AG09309 (cell line): Measurements from ENCODE around the gene DCAF8.

Experiments used
- DNase-seq: peaks from one replicate; pipeline ENCODE4 v3.0.0-alpha.2; 2010; ENCODE audit warnings: low read depth
- H3K4me3 ChIP-seq: 2 replicates; pipeline ENCODE4 v1.5.1; 2011; ENCODE audit warnings: mild to moderate bottlenecking, low read depth, low read length, moderate library complexity; ENCODE audit not compliant: control insufficient read depth
- TF ChIP-seq, protein P1 (sequence below): IDR thresholded peaks from 2 replicates; pipeline ENCODE4 v1.5.1; 2011; ENCODE audit warnings: mild to moderate bottlenecking, low read depth, low read length, inconsistent platforms; ENCODE audit not compliant: insufficient read depth, control insufficient read depth; ENCODE audit errors: missing control alignments

The DCAF8 gene

DNA sequence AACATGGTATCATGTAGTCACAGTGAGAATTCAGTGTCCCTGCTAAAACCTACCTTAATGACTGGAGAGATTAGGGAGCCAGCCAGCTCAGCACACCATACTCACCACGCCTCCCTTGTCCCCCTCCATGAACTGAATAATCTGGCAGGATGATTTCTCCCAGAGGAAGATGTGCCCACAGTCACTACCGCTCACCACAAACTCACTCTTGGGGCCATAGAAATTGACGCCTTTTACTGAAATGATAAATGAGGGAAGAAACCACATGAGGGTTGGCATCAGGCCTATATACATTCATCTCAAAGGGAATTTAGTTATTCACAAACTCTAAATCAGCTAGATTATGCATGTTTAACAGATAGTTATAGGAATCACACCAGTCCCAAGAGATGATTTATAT lies 39.8 kb downstream of the DCAF8 start:
- TF ChIP-seq, protein P1, sequence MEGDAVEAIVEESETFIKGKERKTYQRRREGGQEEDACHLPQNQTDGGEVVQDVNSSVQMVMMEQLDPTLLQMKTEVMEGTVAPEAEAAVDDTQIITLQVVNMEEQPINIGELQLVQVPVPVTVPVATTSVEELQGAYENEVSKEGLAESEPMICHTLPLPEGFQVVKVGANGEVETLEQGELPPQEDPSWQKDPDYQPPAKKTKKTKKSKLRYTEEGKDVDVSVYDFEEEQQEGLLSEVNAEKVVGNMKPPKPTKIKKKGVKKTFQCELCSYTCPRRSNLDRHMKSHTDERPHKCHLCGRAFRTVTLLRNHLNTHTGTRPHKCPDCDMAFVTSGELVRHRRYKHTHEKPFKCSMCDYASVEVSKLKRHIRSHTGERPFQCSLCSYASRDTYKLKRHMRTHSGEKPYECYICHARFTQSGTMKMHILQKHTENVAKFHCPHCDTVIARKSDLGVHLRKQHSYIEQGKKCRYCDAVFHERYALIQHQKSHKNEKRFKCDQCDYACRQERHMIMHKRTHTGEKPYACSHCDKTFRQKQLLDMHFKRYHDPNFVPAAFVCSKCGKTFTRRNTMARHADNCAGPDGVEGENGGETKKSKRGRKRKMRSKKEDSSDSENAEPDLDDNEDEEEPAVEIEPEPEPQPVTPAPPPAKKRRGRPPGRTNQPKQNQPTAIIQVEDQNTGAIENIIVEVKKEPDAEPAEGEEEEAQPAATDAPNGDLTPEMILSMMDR: no peak
- H3K4me3 ChIP-seq: no peak overlapping the region
- no peak for DNase-seq

DNA sequence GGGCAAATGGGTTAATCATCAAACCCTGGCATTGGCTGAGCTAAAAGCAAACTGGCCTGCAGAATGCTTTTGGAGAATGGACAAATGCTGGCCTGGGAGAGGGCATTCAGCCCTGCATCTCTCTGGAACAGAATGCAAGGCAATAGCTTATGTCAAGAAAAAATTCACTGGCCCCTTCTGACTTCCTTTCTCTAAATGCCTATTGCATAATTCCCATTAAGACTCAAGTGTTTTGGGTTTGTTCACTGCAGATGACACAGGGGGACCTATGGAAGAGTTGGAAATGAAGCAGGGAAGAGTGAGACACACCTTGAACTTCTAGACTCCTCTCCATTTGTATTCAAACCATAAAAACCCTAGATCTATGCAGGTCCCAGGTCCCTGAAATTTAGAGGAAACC lies 41.3 kb downstream of the DCAF8 start:
- H3K4me3 ChIP-seq: no peak overlapping the region
- DNase-seq: no peak
- TF ChIP-seq, protein P1: no peak

DNA sequence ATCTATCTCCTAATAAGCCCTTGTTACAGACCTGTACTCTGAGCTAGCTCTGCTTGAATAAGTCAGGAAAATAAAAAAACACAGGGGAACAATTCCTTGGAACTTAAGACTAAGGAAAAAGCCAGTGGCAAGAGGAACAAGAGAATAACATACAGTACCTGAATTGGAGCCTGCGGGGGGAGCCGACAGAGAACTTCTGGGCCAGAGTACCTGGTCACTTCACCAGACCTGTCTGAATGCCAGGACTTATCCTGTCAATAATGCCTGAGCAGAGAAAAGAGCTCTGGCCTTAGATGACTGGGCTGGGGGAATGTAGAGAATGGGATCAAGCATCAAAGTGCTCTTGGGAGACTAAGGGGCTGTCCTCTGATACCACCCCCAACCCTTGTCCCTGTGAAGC lies 42.0 kb downstream of the DCAF8 start:
- DNase-seq: no peak
- TF ChIP-seq, protein P1: no peak
- H3K4me3 ChIP-seq: no peak overlapping the region

DNA sequence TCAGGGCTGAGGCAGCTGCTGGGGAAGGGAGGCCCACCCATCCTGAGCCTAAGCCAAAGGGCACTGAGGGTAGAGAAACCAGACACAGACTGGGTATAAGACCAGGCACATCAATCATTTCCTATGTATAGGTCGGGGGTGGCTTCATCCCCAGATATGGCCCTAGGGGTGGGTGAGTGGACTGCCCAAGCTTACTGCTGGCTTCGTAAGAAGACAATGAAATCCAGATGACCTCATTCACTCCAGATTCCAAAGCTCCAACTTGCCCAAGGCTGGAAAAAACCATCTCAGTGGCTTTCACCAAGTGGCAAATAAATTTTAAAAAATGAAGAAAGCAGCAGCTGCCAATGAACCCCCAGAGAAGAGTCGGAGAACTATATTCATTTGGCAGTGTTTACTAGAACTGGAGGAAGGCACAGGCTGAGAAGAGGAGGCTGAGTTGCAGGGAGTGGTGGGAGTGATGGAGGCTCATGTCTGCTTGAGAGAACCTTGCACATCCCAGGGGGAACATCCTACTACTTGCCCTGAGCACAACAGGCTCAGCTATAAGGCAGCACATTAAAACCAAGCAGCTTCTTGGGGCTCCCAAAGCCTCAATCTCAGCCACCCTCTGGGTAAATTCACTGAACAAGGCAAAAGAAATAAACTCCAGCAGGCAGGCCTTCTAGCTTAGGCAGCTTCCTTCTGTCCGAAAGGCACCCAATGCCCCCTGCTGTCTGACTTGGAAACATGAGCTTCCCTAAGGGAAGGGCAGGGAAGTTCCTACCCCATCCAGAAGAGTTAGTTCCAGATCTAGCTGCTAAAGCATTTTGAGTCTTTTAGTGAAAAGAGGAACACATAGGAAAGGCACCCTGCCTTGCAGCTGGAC lies 43.1 kb downstream of the DCAF8 start:
- DNase-seq: peak; percentile 47
- TF ChIP-seq, protein P1: peak; percentile 80
- H3K4me3 ChIP-seq: no peak overlapping the region

DNA sequence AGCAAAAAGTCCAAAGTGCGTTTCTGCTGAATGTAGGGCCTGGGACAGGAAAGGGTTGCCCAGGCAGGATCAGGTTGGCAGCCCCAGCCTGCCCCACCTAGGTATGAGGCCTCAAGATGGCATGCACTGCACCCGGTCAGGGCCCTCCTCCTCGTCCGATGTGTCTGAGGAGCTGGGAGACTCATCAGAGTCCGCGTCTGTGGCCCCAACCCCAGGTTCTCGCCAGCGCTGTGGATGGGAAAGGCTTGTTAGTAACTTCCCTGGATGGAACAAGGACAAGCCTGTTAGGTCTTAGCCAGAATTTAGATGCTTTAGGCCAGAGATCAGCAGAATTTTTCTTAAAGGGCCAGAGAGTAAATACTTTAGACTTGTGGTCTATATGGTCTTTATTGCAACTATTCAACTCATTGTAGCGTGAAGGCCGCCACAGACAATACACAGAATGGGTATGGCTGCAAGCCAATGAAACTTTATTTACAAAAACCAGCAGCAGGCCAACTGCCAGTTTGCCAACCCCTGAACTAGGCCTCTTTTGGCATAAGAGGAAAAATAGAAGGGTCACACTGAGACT lies 44.8 kb downstream of the DCAF8 start:
- TF ChIP-seq, protein P1: no peak
- no peak overlapping the region for H3K4me3 ChIP-seq
- DNase-seq: no peak

DNA sequence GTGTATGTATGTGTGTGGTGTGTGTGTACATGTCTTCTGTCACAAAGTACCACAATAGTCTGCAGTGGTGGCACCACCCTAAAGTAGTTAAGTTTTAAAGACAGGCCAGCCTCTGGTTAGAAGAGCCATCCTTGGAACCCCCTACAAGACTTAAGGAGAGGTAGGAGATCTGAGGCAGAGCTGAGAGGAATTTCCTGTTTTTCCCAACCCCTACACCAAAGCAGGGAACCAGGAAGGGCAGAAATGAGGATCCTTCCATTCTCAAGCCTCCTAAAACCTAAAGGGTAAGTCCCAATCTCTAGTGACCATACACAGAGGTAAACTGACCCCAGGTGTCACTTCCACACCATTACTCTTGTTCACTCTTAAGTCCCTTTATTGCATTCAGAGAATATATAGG lies 46.0 kb downstream of the DCAF8 start:
- no peak for DNase-seq
- TF ChIP-seq, protein P1: no peak
- no peak overlapping the region for H3K4me3 ChIP-seq
